ENCODE data around the gene PAX3.

- TF ChIP-seq CTCF (IDR thresholded peaks at IDR 0.05) (no peak), POLR2A (IDR thresholded peaks at IDR 0.05) (no peak), POLR2AphosphoS5 (IDR thresholded peaks at IDR 0.05) (no peak)
These were observed 29.7 kb downstream of the PAX3 start for GRCh38 chr2:222269132-222269531.

Data from suprapubic skin (tissue), 4 donors.